ENCODE data around the gene ABHD4.
"Not testable (repeated sequence)": the region's sequence is repeated elsewhere in the genome, so short reads cannot be mapped to it uniquely, and the experiment has no call there.

DNA sequence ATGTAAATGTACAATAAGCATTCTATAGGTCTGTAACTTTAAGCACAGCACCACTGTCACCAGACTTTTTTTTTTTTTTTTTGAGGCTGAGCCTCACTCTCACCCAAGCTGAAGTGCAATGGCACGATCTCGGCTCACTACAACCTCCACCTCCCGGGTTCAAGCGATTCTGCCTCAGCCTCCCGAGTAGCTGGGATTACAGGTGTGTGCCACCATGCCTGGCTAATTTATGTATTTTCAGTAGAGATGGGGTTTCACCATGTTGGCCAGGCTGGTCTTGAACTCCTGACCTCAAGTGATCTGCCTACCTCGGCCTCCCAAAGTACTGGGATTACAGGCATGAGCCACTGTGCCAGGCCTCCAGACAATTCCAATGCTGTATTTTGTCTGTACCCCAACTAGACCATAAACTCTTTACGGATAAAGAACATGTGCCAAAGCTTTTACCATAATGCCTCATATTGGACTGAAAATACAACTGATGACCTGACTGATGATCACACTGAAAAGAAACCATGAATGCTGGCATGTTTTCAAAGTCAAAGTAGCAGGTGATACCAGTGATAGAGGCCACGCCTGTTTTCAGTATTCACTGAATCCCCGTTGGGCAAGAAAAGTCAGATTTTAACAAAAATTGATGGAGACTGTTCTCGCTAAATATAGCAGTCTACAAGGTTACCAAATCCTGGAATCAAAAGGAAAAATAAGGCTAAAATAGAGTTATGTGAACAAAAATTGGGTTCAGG is 10.2 kb upstream of the ABHD4 start:
- TF ChIP-seq, protein P1, sequence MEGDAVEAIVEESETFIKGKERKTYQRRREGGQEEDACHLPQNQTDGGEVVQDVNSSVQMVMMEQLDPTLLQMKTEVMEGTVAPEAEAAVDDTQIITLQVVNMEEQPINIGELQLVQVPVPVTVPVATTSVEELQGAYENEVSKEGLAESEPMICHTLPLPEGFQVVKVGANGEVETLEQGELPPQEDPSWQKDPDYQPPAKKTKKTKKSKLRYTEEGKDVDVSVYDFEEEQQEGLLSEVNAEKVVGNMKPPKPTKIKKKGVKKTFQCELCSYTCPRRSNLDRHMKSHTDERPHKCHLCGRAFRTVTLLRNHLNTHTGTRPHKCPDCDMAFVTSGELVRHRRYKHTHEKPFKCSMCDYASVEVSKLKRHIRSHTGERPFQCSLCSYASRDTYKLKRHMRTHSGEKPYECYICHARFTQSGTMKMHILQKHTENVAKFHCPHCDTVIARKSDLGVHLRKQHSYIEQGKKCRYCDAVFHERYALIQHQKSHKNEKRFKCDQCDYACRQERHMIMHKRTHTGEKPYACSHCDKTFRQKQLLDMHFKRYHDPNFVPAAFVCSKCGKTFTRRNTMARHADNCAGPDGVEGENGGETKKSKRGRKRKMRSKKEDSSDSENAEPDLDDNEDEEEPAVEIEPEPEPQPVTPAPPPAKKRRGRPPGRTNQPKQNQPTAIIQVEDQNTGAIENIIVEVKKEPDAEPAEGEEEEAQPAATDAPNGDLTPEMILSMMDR (conservative IDR thresholded peaks at IDR 0.05; ENCODE audit: low read length), result not testable (repeated sequence)
- TF ChIP-seq EZH2phosphoT487 (IDR thresholded peaks at IDR 0.05; ENCODE audit: borderline replicate concordance), result not testable (repeated sequence)
